Measurements from ENCODE around the gene P2RX5. TPM values are rescaled to one million over a fixed set of nuclear protein-coding genes. Genes with fewer than 3 reads are reported as not detected.

P2RX5 gene
- total and polyA plus RNA-seq, 10 of the 15 experiments (the other 5 are each of a cell fraction or from before 2014, with no cell fraction given): 6.9 to 28.8 (median 19.5) TPM

- peak overlapping the region; percentile 97 for H2AFZ ChIP-seq (ENCODE audit: control insufficient read depth, low read depth, low read length)
- in situ Hi-C loops (cut with MboI): no loop called here
- peak overlapping the region; percentile 86 for H3K4me3 ChIP-seq
- CTCF ChIA-PET: interaction anchor here (0.6 to 1.6 kb wide), 7 partner anchors 9 to 207 kb away, joined by 3 to 17 read pairs (median 4); no protein-coding TSS in a partner anchor
- WGBS (ENCODE audit: insufficient coverage, insufficient replicate concordance, low lambda C conversion rate, missing lambda C conversion rate): 2% methylated on average over 31 of the region's 31 CpGs
- intact Hi-C loops (cut with micrococcal nuclease; ENCODE audit: unreplicated experiment): loop anchor here (2.0 kb wide), 1 partner anchor 78 kb away; no protein-coding TSS in a partner anchor
- H3K36me3 ChIP-seq (ENCODE audit: control insufficient read depth in 2 of 2, insufficient read depth in 2 of 2, low read length in 1 of 2): no peaks in the 10 kb centered on the region; a peak in 2 of 4 replicates
- peak overlapping the region; percentile 98 for H3K27ac ChIP-seq (ENCODE audit: control insufficient read depth, insufficient read depth)
- TF ChIP-seq ASH2L (IDR thresholded peaks at IDR 0.05; ENCODE audit: borderline replicate concordance, low read depth): no peak
- TF ChIP-seq MXI1 (IDR thresholded peaks at IDR 0.05; ENCODE audit: low read depth, low read length): 0 out of 2 replicates have a peak, but pooled peaks have one; percentile 2
- 0 out of 2 replicates have a peak, but pooled peaks have one; percentile 18 for TF ChIP-seq HDAC2 (IDR thresholded peaks at IDR 0.05)
- TF ChIP-seq RUNX3 (IDR thresholded peaks at IDR 0.05; ENCODE audit: low read length): no peak
- TF ChIP-seq PRDM15 (CRISPR knock-in tag; IDR thresholded peaks at IDR 0.05): no peak
- TF ChIP-seq GATAD2B (conservative IDR thresholded peaks at IDR 0.05; ENCODE audit: low read depth): 0 out of 2 replicates have a peak, but pooled peaks have one; percentile 2
- no peak for TF ChIP-seq TARDBP (IDR thresholded peaks at IDR 0.05; ENCODE audit: borderline replicate concordance)
- no peak for TF ChIP-seq MYC (IDR thresholded peaks at IDR 0.05; ENCODE audit: insufficient read depth, insufficient read length, insufficient replicate concordance, low read length, severe bottlenecking)
- RAD21 ChIA-PET (ENCODE audit: unreplicated experiment): interaction anchor here (0.8 to 3.1 kb wide), 8 partner anchors 10 to 210 kb away, joined by 3 to 26 read pairs (median 5); partner anchors contain the start of gene TRPV3
- peaks cover 12% of the 10 kb centered on the region for H3K79me2 ChIP-seq (ENCODE audit: control insufficient read depth, insufficient read depth, low read length)
- SMC1A ChIA-PET (ENCODE audit: uncharacterized antibody, unreplicated experiment): interaction anchor here (1.3 to 1.7 kb wide), 4 partner anchors 10 to 100 kb away, joined by 3 to 6 read pairs (median 4); no protein-coding TSS in a partner anchor
- no peaks in the 10 kb centered on the region for H3K9me3 ChIP-seq (replicated peaks; ENCODE audit: control insufficient read depth, insufficient read depth, low read length)
- FAIRE-seq: no peak
- peak; percentile 8 for ATAC-seq
- H3K4me1 ChIP-seq (ENCODE audit: control insufficient read depth, insufficient read depth, low read length): peaks cover 4% of the 10 kb centered on the region; the same call in 1 of the 2 replicates
- peak overlapping the region; percentile 90 for H3K9ac ChIP-seq (ENCODE audit: control insufficient read depth, insufficient read depth, low read length)
- POLR2A ChIA-PET: interaction anchor here (0.6 to 1.3 kb wide), 6 partner anchors 26 to 90 kb away, joined by 3 to 11 read pairs (median 5); partner anchors contain the start of gene TRPV3
- H3K27me3 ChIP-seq (replicated peaks in 1 of 2; ENCODE audit: control insufficient read depth in 2 of 2, insufficient read depth in 2 of 2, low read length in 1 of 2): no peaks in the 10 kb centered on the region
- H3K4me2 ChIP-seq (ENCODE audit: control insufficient read depth, insufficient read depth): peak overlapping the region; percentile 90
- TSS peak; percentile 68 for BruUV-seq (replicated peaks)
- no peak for DNase-seq (ENCODE audit: low read depth, low spot score)
- H4K20me1 ChIP-seq (ENCODE audit: control insufficient read depth, insufficient read depth): no peaks in the 10 kb centered on the region
Observed at GRCh38 chr17:3636908-3637373, 59.0 kb downstream of the P2RX5 start.
